GM10248 (cell line): ENCODE measurements around the gene PDE4A.

Source experiments
- CTCF ChIA-PET: fragments of 300-600 bp; sonication (Branson Sonifier 250); formaldehyde crosslinking; extraction: SDS; loops from one replicate; lab custom pipeline; 2021; ENCODE audit warnings: antibody characterized with exemption; lab: Yijun Ruan, JAX
- POLR2A ChIA-PET: fragments of 350-650 bp; sonication (Branson Sonifier 250); formaldehyde crosslinking; extraction: SDS; loops from one replicate; lab custom pipeline; 2020; ENCODE audit warnings: antibody characterized with exemption; lab: Yijun Ruan, JAX
- DNase-seq: peaks from one replicate; pipeline ENCODE4 v3.0.0; 2012; ENCODE audit errors: extremely low spot score
- TF ChIP-seq, protein P1 (sequence below): IDR thresholded peaks from 2 replicates; pipeline ENCODE4 v1.5.1; 2012; ENCODE audit warnings: mild to moderate bottlenecking, low read depth; ENCODE audit errors: extremely low read depth, missing control alignments, control extremely low read depth

PDE4A gene

DNA sequence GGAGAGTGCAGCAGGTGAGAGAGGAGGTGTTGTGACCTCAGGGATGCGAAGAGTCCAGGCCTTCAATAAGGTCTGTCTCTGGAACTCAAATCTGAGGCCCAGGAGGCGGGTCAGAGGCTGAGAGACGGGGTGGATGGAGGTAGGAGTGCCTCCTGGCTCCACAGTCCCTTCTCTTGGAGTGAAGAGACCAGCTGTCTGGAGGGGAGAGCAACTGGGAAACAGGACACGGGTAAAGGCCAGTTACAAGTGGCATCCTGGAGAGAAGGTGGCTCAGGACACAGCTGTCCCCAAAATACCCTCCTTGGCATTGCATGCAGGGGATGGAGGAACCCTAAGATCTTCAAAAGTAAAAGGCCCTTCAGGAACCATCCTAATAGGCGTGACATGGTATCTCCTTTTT is 19.2 kb downstream of the PDE4A start:
- TF ChIP-seq, protein P1, sequence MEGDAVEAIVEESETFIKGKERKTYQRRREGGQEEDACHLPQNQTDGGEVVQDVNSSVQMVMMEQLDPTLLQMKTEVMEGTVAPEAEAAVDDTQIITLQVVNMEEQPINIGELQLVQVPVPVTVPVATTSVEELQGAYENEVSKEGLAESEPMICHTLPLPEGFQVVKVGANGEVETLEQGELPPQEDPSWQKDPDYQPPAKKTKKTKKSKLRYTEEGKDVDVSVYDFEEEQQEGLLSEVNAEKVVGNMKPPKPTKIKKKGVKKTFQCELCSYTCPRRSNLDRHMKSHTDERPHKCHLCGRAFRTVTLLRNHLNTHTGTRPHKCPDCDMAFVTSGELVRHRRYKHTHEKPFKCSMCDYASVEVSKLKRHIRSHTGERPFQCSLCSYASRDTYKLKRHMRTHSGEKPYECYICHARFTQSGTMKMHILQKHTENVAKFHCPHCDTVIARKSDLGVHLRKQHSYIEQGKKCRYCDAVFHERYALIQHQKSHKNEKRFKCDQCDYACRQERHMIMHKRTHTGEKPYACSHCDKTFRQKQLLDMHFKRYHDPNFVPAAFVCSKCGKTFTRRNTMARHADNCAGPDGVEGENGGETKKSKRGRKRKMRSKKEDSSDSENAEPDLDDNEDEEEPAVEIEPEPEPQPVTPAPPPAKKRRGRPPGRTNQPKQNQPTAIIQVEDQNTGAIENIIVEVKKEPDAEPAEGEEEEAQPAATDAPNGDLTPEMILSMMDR: no peak
- DNase-seq: no peak
- ChIA-PET POLR2A (interaction anchor here (0.5 kb wide), 1 partner anchor 106 kb away, joined by 5 read pairs; no protein-coding TSS in a partner anchor), CTCF (interaction anchor here (1.3 kb wide), 1 partner anchor 12 kb away, joined by 4 read pairs; no protein-coding TSS in a partner anchor)

- TF ChIP-seq, protein P1: no peak
- POLR2A ChIA-PET: interaction anchor here (0.6 kb wide), 1 partner anchor 112 kb away, joined by 4 read pairs; no protein-coding TSS in a partner anchor
- DNase-seq: no peak
- CTCF ChIA-PET: interaction anchor here (1.0 to 1.1 kb wide), 2 partner anchors 19 to 25 kb away, joined by 3 to 4 read pairs; no protein-coding TSS in a partner anchor
Observed at GRCh38 chr19:10442698-10443097, 22.4 kb downstream of the PDE4A start.

DNA sequence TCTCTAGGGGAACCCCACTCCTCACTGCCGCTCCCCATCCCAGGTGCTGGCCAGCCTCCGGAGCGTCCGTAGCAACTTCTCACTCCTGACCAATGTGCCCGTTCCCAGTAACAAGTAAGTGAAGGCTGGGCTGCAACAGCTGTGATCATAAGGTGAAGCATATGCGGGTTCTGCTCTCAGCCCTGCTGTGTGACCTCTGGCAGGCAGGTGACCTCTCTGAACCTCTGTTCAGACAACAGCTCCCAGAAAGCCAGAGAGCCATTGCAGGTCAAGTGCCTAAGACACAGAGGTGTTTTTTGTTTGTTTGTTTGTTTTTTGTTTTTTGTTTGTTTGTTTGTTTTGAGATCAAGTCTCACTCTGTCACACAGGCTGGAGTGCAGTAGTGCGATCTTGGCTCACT is 28.7 kb downstream of the PDE4A start:
- CTCF ChIA-PET: no interaction called here
- no peak for DNase-seq
- TF ChIP-seq, protein P1: no peak
- POLR2A ChIA-PET: no interaction called here

GRCh38 chr19:10450191-10450852 is 30.0 kb downstream of the PDE4A start:
- CTCF ChIA-PET: interaction anchor here (1.0 to 1.2 kb wide), 3 partner anchors 9 to 47 kb away, joined by 3 to 4 read pairs (median 3); partner anchors contain the start of gene CDC37
- TF ChIP-seq, protein P1: no peak
- DNase-seq: no peak
- POLR2A ChIA-PET: no interaction called here

DNA sequence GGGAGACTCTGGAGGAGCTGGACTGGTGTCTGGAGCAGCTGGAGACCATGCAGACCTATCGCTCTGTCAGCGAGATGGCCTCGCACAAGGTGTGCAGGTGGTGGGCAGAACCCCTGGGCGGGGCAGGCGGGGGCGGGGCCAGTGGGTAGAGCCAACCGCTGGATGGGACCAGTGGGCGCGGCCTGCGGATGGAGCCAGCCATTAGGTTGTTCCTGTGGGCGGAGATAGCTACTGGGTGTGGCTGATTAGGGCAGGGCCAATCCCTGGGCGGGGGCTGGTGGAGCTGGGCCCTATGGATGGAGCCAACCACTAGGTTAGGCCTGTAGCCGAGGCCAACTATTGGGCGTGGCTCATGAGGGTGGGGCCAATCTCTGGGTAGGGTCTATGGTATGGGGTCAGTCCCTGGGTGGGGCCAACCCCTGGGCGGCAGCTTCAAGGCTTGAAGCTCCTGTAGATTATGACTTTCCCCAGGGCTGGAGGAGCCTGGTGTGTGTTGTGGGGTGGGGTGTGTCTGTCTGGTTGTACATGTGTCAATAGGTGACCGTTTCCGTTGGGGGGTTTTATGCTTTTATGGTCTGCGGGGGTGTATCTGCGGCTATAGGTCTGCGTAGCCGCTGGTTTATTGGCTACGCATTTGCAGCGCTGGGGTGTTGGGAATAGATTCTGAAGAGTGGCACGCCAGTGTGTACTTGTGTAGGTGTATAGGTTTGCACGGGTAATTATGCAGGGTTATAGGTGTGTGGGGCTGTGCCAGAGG is 30.7 kb downstream of the PDE4A start:
- ChIA-PET POLR2A (no interaction called here), CTCF (interaction anchor here (1.0 to 1.2 kb wide), 4 partner anchors 10 to 47 kb away, joined by 3 to 4 read pairs (median 4); partner anchors contain the start of gene CDC37)
- TF ChIP-seq, protein P1: no peak
- DNase-seq: no peak
